Measurements from ENCODE around the gene RGS19.

RGS19 gene

DNA sequence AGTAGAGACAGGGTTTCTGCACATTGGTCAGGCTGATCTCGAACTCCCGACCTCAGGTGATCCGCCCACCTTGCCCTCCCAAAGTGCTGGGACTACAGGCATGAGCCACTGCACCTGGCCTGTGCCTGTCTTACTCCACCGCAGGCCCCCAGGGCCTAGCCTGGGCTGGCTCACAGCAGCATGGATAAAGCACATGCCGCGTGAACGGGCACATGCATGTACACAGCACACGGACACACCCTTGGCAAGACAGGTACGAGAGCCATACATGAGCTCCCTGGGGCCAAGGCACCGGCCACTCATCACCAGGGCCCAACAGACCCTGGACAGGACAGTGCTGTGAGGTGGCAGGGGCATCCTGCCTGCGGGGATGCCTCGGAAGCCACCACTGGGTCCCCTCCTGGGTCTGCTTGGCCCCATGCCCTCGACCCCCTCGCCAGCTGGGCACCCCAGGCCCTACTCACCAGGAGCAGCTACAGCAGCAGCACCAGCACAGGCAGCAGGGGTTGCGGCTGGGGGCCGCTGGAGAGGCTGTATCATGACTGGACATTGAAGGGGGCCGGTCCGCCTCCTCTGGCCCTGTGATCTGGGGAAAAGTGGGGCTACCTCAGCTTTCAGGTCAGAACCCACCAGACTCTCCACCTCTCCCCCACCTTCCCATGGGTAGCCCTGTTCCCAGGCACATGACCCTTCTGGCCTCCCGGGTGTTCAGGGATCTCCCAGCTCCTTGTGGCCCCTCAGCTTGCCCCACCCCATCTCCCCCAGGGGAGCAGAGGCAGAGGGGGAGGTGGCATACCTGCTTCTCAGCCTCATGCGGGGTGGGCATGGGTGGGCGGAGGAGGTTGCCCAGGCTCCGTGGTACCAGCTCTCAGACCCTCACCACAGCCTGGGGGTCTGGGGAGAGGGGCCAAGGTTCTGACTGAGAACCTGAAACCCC is 3.0 kb downstream of the RGS19 start:
- DNase-seq = no peak

DNA sequence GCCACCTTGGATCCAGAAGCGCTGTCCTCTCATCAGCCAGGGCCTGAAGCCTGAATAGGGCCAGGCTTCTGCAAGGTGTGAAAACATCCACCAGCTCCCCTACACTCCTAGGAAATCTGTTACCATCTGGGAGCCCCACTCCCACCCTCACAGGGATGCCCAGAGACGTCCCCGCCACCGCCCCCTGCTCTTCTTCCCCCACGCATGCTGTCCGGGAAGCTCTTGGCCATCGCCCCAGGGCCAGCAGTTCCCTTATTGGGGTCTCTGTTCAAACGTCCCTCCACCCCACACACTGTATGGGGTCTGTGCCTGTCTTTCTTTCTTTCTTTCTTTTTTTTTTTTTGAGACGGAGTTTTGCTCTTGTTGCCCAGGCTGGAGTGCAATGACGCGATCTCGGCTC is 3.8 kb downstream of the RGS19 start:
- no peak for DNase-seq

DNA sequence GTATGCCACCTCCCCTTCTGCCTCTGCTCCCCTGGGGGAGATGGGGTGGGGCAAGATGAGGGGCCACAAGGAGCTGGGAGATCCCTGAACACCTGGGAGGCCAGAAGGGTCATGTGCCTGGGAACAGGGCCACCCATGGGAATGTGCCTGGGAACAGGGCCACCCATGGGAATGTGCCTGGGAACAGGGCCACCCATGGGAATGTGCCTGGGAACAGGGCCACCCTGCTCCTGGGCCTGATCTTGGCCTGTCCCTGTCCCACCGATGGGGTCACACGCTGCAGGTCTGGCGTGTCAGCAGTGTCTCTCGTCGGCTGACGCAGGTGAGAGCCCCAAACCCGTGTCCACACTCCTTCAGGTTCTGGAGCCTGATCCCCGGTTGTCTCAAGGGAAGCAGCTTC is 4.4 kb downstream of the RGS19 start:
- no peak for DNase-seq

- DNase-seq = no peak
Measured at GRCh38 chr20:64074184-64074789, 5.0 kb downstream of the RGS19 start.

GRCh38 chr20:64073476-64074183 is 5.7 kb downstream of the RGS19 start:
- no peak for DNase-seq

DNA sequence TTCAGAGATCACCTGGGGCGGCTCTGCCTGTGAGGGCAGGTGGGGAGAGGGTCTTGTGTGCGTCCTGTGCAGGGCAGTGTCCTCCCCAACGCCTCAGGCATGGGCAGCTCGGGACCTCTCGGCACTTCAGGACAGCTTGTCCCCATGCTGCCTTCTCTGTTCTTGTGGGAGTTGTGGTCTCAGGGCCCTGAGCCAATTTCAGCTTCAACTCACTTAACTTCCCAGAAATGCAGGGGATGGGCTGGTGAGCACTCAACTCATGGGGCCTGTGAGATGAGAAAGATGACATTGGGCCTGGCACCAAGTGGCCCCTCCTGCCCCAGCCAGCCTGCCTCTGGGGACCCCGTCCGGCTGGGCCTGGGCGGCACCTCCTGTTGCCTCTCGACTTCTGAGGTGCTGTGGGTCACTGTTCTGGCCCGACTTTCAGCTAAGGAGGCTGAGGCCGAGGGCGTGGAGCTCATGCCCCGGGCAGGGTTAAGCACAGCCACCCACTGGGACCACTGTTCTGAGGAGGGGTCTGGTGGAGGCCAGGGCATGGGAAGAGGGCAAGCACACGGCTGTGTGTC is 6.7 kb downstream of the RGS19 start:
- DNase-seq = no peak

- no peak for DNase-seq
Measured at GRCh38 chr20:64071341-64072332, 7.7 kb downstream of the RGS19 start.

DNA sequence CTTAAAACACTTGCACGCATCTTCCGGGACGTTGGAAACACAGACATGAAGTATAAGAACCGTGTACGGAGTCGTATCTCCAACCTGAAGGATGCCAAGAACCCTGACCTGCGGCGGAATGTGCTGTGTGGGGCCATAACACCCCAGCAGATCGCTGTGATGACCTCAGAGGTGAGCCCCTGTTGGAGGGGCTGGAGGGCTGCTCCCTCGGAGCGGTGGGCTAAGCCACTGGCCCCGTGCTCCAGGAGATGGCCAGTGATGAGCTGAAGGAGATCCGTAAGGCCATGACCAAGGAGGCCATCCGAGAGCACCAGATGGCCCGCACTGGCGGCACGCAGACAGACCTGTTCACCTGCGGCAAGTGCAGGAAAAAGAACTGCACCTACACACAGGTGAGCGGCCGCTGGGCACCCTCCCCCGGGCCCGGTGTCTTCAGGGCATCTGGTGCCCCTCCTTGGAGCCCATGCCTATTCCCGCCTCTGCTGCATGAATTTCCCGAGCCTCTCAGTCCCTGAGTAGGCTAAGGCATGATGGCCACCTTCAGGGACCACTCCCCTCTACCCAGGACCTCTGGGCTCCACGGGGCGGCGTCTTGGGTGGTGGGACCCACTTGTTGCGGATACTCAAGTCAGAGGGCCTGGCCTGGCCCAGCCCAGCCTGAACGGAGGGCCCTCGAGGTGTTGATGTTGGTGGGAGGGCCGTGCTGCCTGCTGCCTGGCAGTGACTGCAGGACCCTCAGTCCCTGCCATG is 8.9 kb downstream of the RGS19 start:
- DNase-seq = no peak

DNA sequence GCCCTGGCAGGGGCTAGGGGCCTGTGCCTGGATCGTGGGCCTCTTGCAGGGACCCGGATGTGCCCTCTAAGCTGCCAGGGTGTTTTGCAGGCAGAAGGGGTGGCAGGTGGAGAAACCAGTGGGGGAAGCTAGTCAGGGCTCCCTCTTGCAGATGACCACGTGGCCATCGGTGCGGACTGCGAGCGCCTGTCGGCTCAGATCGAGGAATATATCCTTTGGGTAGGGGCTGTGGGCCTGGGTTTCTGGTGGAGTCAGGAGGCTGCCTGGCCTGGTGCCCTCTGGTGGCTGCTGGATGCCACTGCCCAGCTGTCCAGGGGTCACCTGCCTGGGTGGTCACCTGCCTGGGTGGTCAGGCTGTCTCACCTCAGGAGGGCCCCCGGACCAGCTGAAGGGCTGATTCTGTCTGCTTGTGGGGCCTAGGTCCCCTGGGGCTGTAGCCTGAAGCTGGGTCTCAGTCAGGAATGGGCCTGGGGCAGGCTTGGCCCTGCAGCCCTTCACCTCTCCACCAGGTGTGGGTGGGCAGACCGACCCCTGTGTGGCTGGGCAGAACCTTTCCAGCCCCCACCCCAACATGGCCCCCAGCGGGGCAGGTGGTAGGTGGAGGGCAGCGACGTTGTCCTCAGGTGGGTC is 9.6 kb downstream of the RGS19 start:
- no peak for DNase-seq

GRCh38 chr20:64069209-64069613 is 10.1 kb downstream of the RGS19 start:
- no peak for DNase-seq

GRCh38 chr20:64068386-64069208 is 10.7 kb downstream of the RGS19 start:
- DNase-seq = no peak

DNA sequence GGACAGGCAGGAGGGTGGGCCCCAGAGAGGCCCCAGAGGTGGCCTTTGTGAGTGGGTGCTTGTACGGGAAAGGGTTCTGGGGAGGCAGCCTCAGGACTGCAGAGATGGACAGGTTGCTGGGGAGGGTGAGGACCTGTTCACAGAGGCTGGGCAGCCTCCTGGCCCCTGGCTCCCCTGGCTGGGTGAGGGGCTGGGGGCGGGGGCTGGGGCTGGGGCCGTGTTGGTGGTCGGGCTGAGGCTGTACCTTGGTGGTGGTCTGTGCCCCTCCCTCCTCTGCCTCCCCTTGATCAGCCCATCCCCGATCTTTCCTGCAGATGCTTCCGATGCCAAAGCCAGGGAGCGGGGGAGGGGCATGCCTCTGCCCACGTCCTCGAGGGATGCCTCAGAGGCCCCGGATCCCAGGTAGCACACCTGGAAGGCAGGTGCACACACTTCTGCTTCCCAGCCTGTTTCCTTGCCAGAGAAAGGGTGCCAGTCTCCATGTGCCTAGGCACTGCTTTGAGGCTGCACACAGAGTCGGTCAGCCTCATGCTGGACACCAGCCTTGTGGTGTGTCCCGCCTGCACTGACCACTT is 11.5 kb downstream of the RGS19 start:
- no peak for DNase-seq

- DNase-seq = no peak
Measured at GRCh38 chr20:64067005-64067632, 12.2 kb downstream of the RGS19 start.

GRCh38 chr20:64065974-64066343 is 13.4 kb downstream of the RGS19 start:
- no peak for DNase-seq

DNA sequence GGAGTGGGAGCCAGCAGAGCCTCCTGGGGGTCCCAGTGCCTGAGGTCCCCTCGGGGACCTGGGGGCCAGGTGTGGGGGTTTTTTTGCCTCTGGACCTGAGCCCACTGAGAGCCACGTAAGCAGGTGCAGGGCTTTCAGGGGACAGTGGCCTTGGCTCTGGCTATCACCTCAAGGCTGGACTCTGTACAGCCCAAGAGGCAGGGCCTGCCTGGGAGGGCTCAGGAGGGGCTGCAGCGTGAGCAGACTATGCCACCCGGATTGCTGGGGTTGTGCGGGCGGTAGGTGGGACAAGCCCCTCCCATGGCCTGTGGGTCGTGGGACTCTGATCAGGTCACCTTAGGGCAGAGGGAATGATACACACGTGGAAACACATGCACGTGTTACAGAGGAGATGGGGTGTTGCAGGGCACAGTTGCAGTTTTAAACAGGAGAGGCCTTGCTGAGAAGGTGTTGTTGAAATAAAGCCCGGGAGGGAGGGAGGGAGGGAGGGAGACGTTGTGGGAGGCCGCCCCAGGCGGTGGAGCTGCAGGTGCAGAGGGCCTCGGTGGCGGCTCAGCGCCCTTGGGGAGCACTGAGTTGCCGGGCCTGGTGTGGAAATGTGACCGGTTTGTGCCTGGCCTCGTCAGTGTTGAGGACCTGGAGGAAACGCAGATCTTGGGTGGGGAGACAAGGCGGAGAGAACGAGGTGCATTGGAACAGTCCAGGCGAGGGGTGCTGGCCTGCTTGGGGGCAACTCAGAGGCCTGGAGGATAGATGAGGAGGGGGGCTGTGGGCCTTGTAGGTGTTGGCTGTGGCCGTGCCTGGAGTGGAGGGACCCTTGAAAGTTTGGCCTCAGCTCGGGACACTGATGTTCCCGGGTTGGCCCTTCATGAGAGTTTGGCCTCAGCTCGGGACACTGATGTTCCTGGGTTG is 14.0 kb downstream of the RGS19 start:
- no peak for DNase-seq

GRCh38 chr20:64064145-64064698 is 15.1 kb downstream of the RGS19 start:
- no peak for DNase-seq

DNA sequence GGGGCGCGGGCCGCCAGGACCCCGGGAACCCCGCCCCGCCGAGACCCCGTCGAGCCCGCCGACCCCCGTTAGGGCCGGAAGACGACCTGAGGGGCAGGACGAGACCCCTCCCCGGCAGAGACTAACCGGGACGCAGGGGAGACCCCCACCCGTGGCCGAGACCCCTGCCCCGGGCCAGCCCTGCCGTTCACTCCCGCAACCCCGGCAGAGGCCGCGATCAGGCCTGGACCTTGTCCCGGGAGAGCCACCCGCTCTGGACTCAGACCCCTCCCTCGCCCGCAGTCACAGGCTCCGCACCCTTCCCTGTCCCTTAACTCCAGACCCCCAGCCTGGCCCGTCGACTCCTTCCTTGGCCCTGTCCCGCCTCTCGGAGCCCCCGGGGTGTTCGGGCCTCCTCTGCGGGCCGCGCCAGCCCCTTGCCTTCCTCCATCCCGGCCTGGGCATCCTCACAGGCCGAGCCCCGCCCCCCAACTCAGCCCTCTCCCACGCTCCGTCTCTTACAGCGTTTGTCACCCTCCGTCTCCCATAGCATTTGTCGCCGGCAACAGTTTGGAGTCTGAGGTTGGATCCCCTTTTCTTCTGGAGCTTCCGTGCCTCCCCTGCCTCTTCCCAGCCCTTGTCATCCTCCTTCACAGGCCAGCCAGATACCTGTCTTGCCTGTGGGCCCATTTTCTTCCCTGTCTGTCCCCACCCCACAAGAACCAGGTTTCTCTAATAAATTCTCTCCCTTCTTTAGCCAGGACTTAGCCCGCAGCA is 15.8 kb downstream of the RGS19 start:
- DNase-seq = no peak

All from DMS153 (cell line).